ENCODE data around the gene BRF1.

DNA sequence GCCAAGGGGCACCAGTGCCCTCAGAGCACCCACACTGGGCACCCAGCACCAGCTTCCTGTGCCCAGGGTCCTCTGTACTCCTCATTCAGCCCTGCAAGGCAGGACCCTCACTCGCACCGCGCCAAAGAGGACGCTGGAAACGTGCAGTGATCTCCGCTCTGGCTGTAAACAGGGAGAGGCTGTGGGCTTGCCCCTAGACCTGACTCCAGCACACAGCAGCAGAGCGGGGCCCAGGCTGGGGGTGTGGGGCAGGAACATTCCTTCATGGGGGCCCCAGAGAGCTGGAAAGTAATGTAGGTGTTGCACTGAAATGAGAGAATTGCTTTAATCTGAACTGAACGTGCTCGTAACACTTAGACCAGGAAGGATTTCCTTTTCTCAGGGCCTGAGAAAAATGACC lies 5.0 kb upstream of the BRF1 start:
- TF ChIP-seq EZH2 (IDR thresholded peaks at IDR 0.05) (no peak), POLR2AphosphoS5 (IDR thresholded peaks at IDR 0.05; ENCODE audit: borderline replicate concordance, low read depth, low read length) (no peak), FOXP2 (optimal IDR thresholded peaks at IDR 0.05; ENCODE audit: control extremely low read depth, extremely low read length, insufficient read depth) (no peak)

All from SK-N-MC (cell line).